GM23248 (cell line): Measurements from ENCODE around the gene CEP192.
"Not testable (repeated sequence)": the region's sequence is repeated elsewhere in the genome, so short reads cannot be mapped to it uniquely, and the experiment has no call there.

Experiments
- EZH2 ChIP-seq: fragments of 200-600 bp; sonication (generic); IDR thresholded peaks from 2 replicates; pipeline ENCODE4 v1.6.1; 2018; ENCODE audit warnings: antibody characterized with exemption, mild to moderate bottlenecking; ENCODE audit not compliant: insufficient read depth, poor library complexity, severe bottlenecking
- EZH2phosphoT487 ChIP-seq: fragments of 200-600 bp; sonication (generic); IDR thresholded peaks from 2 replicates; pipeline ENCODE4 v1.6.1; 2018; ENCODE audit warnings: antibody characterized with exemption, moderate library complexity, mild to moderate bottlenecking, low read depth; ENCODE audit not compliant: insufficient read depth

GRCh38 chr18:13098104-13098503 lies 106.9 kb downstream of the CEP192 start:
- not testable (repeated sequence) for TF ChIP-seq EZH2phosphoT487, EZH2
